ENCODE data around the gene ASCC2. TPM values are rescaled to one million over a fixed set of nuclear protein-coding genes. Genes with fewer than 3 reads are reported as not detected.

Gene ASCC2
- total and polyA plus RNA-seq, 2 of the 4 experiments (the other 2 are of a cell fraction), result 40.0 to 62.2 TPM

DNA sequence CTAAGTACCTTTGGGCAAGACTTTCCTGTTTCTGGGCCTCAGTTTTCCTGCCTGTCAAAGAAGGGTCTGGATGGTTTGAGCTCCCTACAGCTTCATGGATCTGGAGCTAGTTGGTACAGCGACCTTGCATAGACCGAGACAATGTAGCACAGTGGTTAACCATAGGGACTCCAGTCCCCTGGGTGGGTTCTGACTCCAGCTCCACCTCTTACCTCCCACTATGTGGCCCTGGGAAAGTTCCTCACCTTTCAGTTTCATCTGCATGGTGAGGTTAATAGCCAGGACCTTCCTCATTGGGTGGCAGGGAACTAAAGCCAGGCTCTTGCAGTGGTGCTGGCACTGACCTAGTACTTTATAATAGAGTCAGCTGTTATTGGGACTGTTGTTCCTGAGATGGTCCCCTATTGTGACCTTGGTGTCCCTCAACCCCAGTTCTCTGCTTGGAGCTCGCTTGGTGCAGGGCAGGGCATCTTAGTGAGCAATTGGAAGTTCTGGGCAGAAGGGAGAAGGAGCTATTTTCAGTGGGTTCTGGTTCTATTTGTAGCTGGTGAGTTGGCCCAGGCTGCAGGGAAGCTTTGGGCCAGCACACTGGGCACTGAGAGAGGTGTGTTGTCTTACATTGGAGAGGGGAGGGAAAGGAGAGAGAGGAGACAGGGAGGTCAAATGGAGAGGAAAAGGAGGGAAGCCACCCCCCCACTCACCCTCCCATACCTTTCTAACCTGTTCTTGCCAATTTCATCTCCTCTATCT lies 34.2 kb upstream of the ASCC2 start:
- POLR2A ChIA-PET (ENCODE audit: unreplicated experiment), result no interaction called here

More for the DNA sequence above, 34.2 kb upstream of the ASCC2 start:
- Histone ChIP-seq H2AFZ (replicated peaks; ENCODE audit: low read length, poor library complexity) (no peak overlapping the region), H2BK5ac (ENCODE audit: low read depth, low read length, poor library complexity, severe bottlenecking) (no peak overlapping the region), H4K91ac (ENCODE audit: insufficient read depth, low read depth, low read length) (no peak overlapping the region), H3K36me3 (ENCODE audit: control insufficient read depth, insufficient read depth, low read length) (no peaks in the 10 kb centered on the region), H3K18ac (ENCODE audit: low read depth, low read length) (no peak overlapping the region), H3K4me3 (ENCODE audit: insufficient read depth, low read depth, low read length) (no peak overlapping the region), H4K5ac (ENCODE audit: low read depth, low read length) (no peak overlapping the region), H3K79me1 (ENCODE audit: low read depth in 1 of 2, low read length in 2 of 2) (no peaks in the 10 kb centered on the region), H3K9me3 (ENCODE audit: control insufficient read depth, insufficient read depth, low read length) (no peaks in the 10 kb centered on the region), H2BK15ac (ENCODE audit: low read depth, low read length) (no peak overlapping the region), H3K27ac (ENCODE audit: insufficient read depth, low read length) (no peak overlapping the region), H2AK9ac (replicated peaks; ENCODE audit: low read depth, low read length, poor library complexity) (no peak overlapping the region), H2BK120ac (ENCODE audit: low read depth, low read length) (no peak overlapping the region), H2BK20ac (ENCODE audit: low read depth, low read length) (no peak overlapping the region), H3K9ac (ENCODE audit: low read depth, low read length) (no peak overlapping the region), H3K23ac (ENCODE audit: low read depth, low read length) (no peak overlapping the region), H3K56ac (ENCODE audit: extremely low read depth, insufficient read depth, low read length) (no peak overlapping the region), H3K14ac (replicated peaks; ENCODE audit: low read depth, low read length) (no peak overlapping the region), H3K4ac (ENCODE audit: low read depth, low read length) (no peak overlapping the region; the same call in 1 of the 2 replicates), H3K4me1 (ENCODE audit: control insufficient read depth, insufficient read depth, low read length) (0 out of 2 replicates have a peak, but pooled peaks cover 2% of the 10 kb centered on the region), H4K8ac (ENCODE audit: low read depth in 2 of 2, low read length in 2 of 2) (no peak overlapping the region), H2AK5ac (ENCODE audit: low read depth, low read length) (no peak overlapping the region), H3K4me2 (ENCODE audit: low read depth, low read length) (no peak overlapping the region), H3K27me3 (ENCODE audit: control insufficient read depth, insufficient read depth, low read length) (peaks cover 4% of the 10 kb centered on the region), H4K20me1 (ENCODE audit: insufficient read depth, low read length) (no peaks in the 10 kb centered on the region), H3K9me1 (ENCODE audit: insufficient read depth, low read length) (no peaks in the 10 kb centered on the region)
- intact Hi-C loops (cut with micrococcal nuclease), result no loop called here
- 86% methylated on average over 1 of the region's 3 CpGs; no CpG with 5 or more reads in 1 of the 2 experiments for WGBS, 2 experiments (ENCODE audit: extremely low coverage in 2 of 2, insufficient read length in 1 of 2)
- ATAC-seq (ENCODE audit: low read depth) (no peak), DNase-seq (no peak)
- CTCF ChIA-PET, result interaction anchor here (1.1 kb wide), 1 partner anchor 133 kb away, joined by 3 read pairs; no protein-coding TSS in a partner anchor
- no peak for TF ChIP-seq BHLHE40 (IDR thresholded peaks at IDR 0.05; ENCODE audit: low read depth, low read length)
- TF ChIP-seq, protein P1, sequence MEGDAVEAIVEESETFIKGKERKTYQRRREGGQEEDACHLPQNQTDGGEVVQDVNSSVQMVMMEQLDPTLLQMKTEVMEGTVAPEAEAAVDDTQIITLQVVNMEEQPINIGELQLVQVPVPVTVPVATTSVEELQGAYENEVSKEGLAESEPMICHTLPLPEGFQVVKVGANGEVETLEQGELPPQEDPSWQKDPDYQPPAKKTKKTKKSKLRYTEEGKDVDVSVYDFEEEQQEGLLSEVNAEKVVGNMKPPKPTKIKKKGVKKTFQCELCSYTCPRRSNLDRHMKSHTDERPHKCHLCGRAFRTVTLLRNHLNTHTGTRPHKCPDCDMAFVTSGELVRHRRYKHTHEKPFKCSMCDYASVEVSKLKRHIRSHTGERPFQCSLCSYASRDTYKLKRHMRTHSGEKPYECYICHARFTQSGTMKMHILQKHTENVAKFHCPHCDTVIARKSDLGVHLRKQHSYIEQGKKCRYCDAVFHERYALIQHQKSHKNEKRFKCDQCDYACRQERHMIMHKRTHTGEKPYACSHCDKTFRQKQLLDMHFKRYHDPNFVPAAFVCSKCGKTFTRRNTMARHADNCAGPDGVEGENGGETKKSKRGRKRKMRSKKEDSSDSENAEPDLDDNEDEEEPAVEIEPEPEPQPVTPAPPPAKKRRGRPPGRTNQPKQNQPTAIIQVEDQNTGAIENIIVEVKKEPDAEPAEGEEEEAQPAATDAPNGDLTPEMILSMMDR (conservative IDR thresholded peaks at IDR 0.05; ENCODE audit: low read depth, low read length), result no peak
- dilution Hi-C loops (cut with HindIII; ENCODE audit: low sequenced_read_pairs, unreplicated experiment), result no loop called here
- BruUV-seq (replicated peaks), result no TSS peak
- in situ Hi-C loops (cut with MboI; ENCODE audit: low sequenced_read_pairs), result no loop called here

Data from IMR-90 (cell line).